Ishikawa (cell line): Measurements from ENCODE around the gene FBH1.

ENCODE experiments used
- EGR1 ChIP-seq: IDR thresholded peaks from 2 replicates; pipeline ENCODE4 v1.6.1; 2012
- EP300 ChIP-seq: IDR thresholded peaks from 2 replicates; pipeline ENCODE4 v1.6.1; 2012; ENCODE audit warnings: borderline replicate concordance
- FOXM1 ChIP-seq: IDR thresholded peaks from 2 replicates; pipeline ENCODE4 v1.6.1; 2012; ENCODE audit warnings: low read depth, borderline replicate concordance
- MAX ChIP-seq: IDR thresholded peaks from 2 replicates; pipeline ENCODE4 v1.6.1; 2012
- NFIC ChIP-seq: IDR thresholded peaks from 2 replicates; pipeline ENCODE4 v1.6.1; 2012
- RAD21 ChIP-seq: IDR thresholded peaks from 2 replicates; pipeline ENCODE4 v1.6.1; 2012; ENCODE audit warnings: low read depth
- TAF1 ChIP-seq: IDR thresholded peaks from 2 replicates; pipeline ENCODE4 v1.6.1; 2012; ENCODE audit warnings: low read depth, mild to moderate bottlenecking
- ZBTB7A ChIP-seq: IDR thresholded peaks from 2 replicates; pipeline ENCODE4 v1.6.1; 2012; ENCODE audit warnings: low read depth
- TF ChIP-seq, protein P1 (sequence below): IDR thresholded peaks from 2 replicates; pipeline ENCODE4 v1.6.1; 2012

DNA sequence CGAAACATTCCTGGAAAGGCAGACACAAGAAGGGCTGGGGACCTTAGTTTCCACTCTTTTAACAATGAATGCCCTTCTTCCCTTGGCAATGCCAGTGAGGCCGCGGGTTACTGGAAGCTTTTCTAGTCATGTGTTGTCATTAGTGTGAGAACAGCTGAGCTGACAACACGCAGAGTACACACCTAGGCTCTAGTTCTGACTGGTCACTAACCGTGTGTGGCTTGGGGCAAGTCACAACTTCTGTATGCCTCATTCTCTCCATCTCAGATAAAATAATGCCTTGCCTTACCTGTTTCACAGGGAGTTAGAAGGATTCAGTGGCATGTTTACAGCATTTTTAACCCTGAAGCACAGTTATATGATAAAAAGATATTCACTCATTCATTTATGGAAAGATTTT, 31.7 kb downstream of the FBH1 start:
- TF ChIP-seq MAX (no peak), EGR1 (no peak), RAD21 (no peak), ZBTB7A (no peak), EP300 (no peak), NFIC (no peak), TAF1 (no peak), FOXM1 (no peak)
- TF ChIP-seq, protein P1, sequence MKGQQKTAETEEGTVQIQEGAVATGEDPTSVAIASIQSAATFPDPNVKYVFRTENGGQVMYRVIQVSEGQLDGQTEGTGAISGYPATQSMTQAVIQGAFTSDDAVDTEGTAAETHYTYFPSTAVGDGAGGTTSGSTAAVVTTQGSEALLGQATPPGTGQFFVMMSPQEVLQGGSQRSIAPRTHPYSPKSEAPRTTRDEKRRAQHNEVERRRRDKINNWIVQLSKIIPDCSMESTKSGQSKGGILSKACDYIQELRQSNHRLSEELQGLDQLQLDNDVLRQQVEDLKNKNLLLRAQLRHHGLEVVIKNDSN, result no peak
